Mesendoderm (in vitro differentiated cells): ENCODE results near the gene DISP1. TPM values are rescaled to one million over a fixed set of nuclear protein-coding genes. Genes with fewer than 3 reads are reported as not detected.

ENCODE experiments used
- DNase-seq: peaks from one replicate; pipeline ENCODE4 v3.0.0; 2013
- H2AK5ac ChIP-seq: 2 replicates; pipeline ENCODE4 v1.6.1; 2013; ENCODE audit warnings: low read length, inconsistent platforms
- H2BK120ac ChIP-seq: 2 replicates; pipeline ENCODE4 v1.6.1; 2013; ENCODE audit warnings: low read depth, mild to moderate bottlenecking, low read length, moderate library complexity, mixed read lengths
- H2BK15ac ChIP-seq: replicated peaks from 2 replicates; pipeline ENCODE4 v1.6.1; 2013; ENCODE audit warnings: low read depth, mild to moderate bottlenecking, moderate library complexity
- H2BK5ac ChIP-seq: 2 replicates; pipeline ENCODE4 v1.6.1; 2013; ENCODE audit warnings: low read length, inconsistent platforms
- H3K18ac ChIP-seq: 2 replicates; pipeline ENCODE4 v1.6.1; 2013; ENCODE audit warnings: mild to moderate bottlenecking, low read length, mixed read lengths
- H3K23ac ChIP-seq: one replicate; pipeline ENCODE4 v1.6.1; 2013; ENCODE audit warnings: low read length
- H3K27ac ChIP-seq: 2 replicates; pipeline ENCODE4 v1.5.1; 2013; ENCODE audit warnings: low read depth, mild to moderate bottlenecking, inconsistent platforms, low read length, moderate library complexity
- H3K27me3 ChIP-seq: 2 replicates; pipeline ENCODE4 v1.6.1; 2013; ENCODE audit warnings: low read length, control low read depth, mild to moderate bottlenecking, inconsistent platforms; ENCODE audit not compliant: insufficient read depth, poor library complexity
- H3K36me3 ChIP-seq: 2 replicates; pipeline ENCODE4 v1.6.1; 2013; ENCODE audit warnings: low read length, inconsistent platforms; ENCODE audit not compliant: control insufficient read depth, insufficient read depth
- H3K4ac ChIP-seq: one replicate; pipeline ENCODE4 v1.6.1; 2013; ENCODE audit warnings: low read depth, mild to moderate bottlenecking, low read length, moderate library complexity
- H3K4me1 ChIP-seq: 2 replicates; pipeline ENCODE4 v1.6.1; 2013; ENCODE audit warnings: low read depth, low read length, inconsistent platforms; ENCODE audit not compliant: control insufficient read depth
- H3K4me2 ChIP-seq: 2 replicates; pipeline ENCODE4 v1.6.1; 2013; ENCODE audit warnings: low read length
- H3K4me3 ChIP-seq: 2 replicates; pipeline ENCODE4 v1.5.1; 2013; ENCODE audit warnings: mild to moderate bottlenecking, low read length
- H3K56ac ChIP-seq: one replicate; pipeline ENCODE4 v1.6.1; 2013; ENCODE audit warnings: low read length
- H3K79me1 ChIP-seq: 2 replicates; pipeline ENCODE4 v1.6.1; 2013; ENCODE audit warnings: low read length, inconsistent platforms
- H3K79me2 ChIP-seq: 2 replicates; pipeline ENCODE4 v1.6.1; 2013; ENCODE audit warnings: mild to moderate bottlenecking, low read length; ENCODE audit not compliant: control insufficient read depth, insufficient read depth
- H3K9ac ChIP-seq: 2 replicates; pipeline ENCODE4 v1.6.1; 2013; ENCODE audit warnings: low read length, inconsistent platforms
- H4K5ac ChIP-seq: one replicate; pipeline ENCODE4 v1.6.1; 2013; ENCODE audit warnings: low read length
- H4K8ac ChIP-seq: one replicate; pipeline ENCODE4 v1.6.1; 2013; ENCODE audit warnings: low read depth, mild to moderate bottlenecking, control low read depth, low read length, moderate library complexity
- WGBS: extraction: QIAGEN DNeasy Blood & Tissue Kit; methylation state at CpG from one replicate; pipeline ENCODE4 v1.1.7; 2013; ENCODE audit warnings: low lambda C conversion rate, missing lambda C conversion rate; ENCODE audit not compliant: insufficient coverage; ENCODE audit errors: extremely low coverage; 5-methylcytosine and 5-hydroxymethylcytosine counted together
- polyA plus RNA-seq, 2 experiments: library from polyadenylated mRNA; stranded (reverse); fragments of 200-250 nt; gene quantifications; one replicate each; pipeline ENCODE4 v1.2.3, GENCODE V29; 2013

DISP1 gene
- polyA plus RNA-seq (2013, experiment 1 of 2) = 2.2 TPM
- polyA plus RNA-seq (2013, experiment 2 of 2) = 2.3 TPM

DNA sequence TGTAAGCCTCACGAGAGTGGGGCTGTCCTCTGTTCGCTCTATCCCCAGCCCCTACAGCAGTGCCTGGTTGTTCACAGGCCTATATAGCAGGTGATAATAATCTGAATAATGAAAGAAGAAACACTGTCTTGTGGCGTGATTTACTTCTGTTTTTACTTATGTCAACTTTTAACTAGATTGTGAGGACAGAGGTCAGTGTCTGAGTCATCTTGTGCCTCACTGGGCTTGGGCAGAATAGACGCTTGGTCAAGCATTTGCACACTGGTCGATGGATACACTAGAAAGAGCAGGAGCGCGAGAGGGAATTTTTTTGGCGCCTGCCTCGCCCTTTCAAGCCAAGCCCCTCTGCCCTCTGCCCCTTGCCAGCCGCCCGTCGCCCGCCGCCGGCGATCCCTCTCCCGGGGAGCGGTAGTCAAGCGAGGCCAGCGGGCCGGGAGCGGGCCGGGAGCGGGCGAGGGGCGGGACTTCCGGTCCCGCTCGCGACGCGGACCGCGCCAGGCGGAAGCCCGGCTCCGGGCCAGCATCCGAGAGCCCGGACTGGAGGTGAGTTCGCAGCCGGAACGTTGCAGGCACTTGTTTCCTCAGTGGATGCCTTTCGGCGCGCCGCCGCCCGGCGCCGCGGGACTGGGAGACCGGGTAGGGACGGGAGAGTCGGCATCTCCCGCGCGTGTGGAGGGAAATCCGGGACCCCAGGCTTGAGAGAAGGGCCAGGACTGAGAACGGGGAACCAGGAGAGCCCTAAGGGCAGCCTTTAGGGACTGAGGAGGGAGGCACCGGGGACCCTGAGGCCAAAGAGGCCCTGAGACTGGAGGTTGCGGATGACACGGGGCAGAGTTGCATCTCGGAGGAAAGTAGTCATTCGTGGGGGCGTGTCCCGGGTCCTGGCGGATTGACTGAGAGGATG lies at the start of gene DISP1:
TSS of gene DISP1 (plus strand) at position 504 of the 904 bp plus-strand sequence. CDS start 127,785 bp downstream, outside the sequence.
- peak within 1 kb of the TSS; percentile 71 for H3K18ac ChIP-seq
- no peaks in the 10 kb centered on the region for H3K36me3 ChIP-seq
- no peak within 1 kb of the TSS for H2BK15ac ChIP-seq
- peak within 1 kb of the TSS; percentile 5 for H3K4ac ChIP-seq
- H4K5ac ChIP-seq = no peak within 1 kb of the TSS
- peak; percentile 86 for DNase-seq
- H2AK5ac ChIP-seq = no peak within 1 kb of the TSS
- peak within 1 kb of the TSS; percentile 81 for H3K27ac ChIP-seq
- H3K79me1 ChIP-seq = peaks cover 2% of the 10 kb centered on the region
- H4K8ac ChIP-seq = no peak within 1 kb of the TSS
- peak within 1 kb of the TSS; percentile 80 for H3K9ac ChIP-seq
- no peaks in the 10 kb centered on the region for H3K27me3 ChIP-seq
- peak within 1 kb of the TSS; percentile 56 for H3K4me2 ChIP-seq
- H2BK120ac ChIP-seq = no peak within 1 kb of the TSS
- no peaks in the 10 kb centered on the region for H3K4me1 ChIP-seq
- peak within 1 kb of the TSS; percentile 80 for H3K56ac ChIP-seq
- no peak within 1 kb of the TSS for H3K23ac ChIP-seq
- peaks cover 4% of the 10 kb centered on the region for H3K79me2 ChIP-seq
- H2BK5ac ChIP-seq = no peak within 1 kb of the TSS
- no CpG with 5 or more reads among the region's 67 CpGs for WGBS
- H3K4me3 ChIP-seq = peak within 1 kb of the TSS; percentile 52

GRCh38 chr1:222767152-222767571 lies 47.7 kb upstream of the DISP1 start:
- Histone ChIP-seq H4K5ac (no peak overlapping the region), H3K36me3 (no peaks in the 10 kb centered on the region), H3K4me2 (no peak overlapping the region), H3K27me3 (no peaks in the 10 kb centered on the region), H3K27ac (no peak overlapping the region), H3K4ac (no peak overlapping the region), H3K23ac (no peak overlapping the region), H3K4me1 (no peaks in the 10 kb centered on the region), H2AK5ac (no peak overlapping the region), H3K56ac (no peak overlapping the region), H4K8ac (no peak overlapping the region), H2BK5ac (no peak overlapping the region), H3K79me1 (no peaks in the 10 kb centered on the region), H3K4me3 (no peak overlapping the region), H3K18ac (no peak overlapping the region), H3K79me2 (no peaks in the 10 kb centered on the region), H3K9ac (no peak overlapping the region), H2BK15ac (no peak overlapping the region), H2BK120ac (no peak overlapping the region)
- no peak for DNase-seq
- WGBS = no CpG with 5 or more reads among the region's 5 CpGs

- Histone ChIP-seq H4K5ac (no peak overlapping the region), H3K27ac (no peak overlapping the region), H3K18ac (no peak overlapping the region), H3K4me3 (no peak overlapping the region), H2BK120ac (no peak overlapping the region), H4K8ac (no peak overlapping the region), H3K4me1 (no peaks in the 10 kb centered on the region), H3K79me2 (no peaks in the 10 kb centered on the region), H3K4me2 (no peak overlapping the region), H2BK15ac (no peak overlapping the region), H3K23ac (no peak overlapping the region), H3K79me1 (no peaks in the 10 kb centered on the region), H2BK5ac (no peak overlapping the region), H3K4ac (no peak overlapping the region), H3K27me3 (no peaks in the 10 kb centered on the region), H3K9ac (no peak overlapping the region), H3K56ac (no peak overlapping the region), H3K36me3 (no peaks in the 10 kb centered on the region), H2AK5ac (no peak overlapping the region)
- no peak for DNase-seq
These were observed 46.2 kb upstream of the DISP1 start for GRCh38 chr1:222768592-222768991.

- Histone ChIP-seq H2AK5ac (no peak overlapping the region), H3K4me3 (peak overlapping the region; percentile 3), H4K5ac (no peak overlapping the region), H3K79me2 (no peaks in the 10 kb centered on the region), H3K27me3 (no peaks in the 10 kb centered on the region), H3K56ac (no peak overlapping the region), H3K9ac (no peak overlapping the region), H3K23ac (no peak overlapping the region), H3K4ac (no peak overlapping the region), H3K36me3 (no peaks in the 10 kb centered on the region), H3K79me1 (no peaks in the 10 kb centered on the region), H3K4me2 (no peak overlapping the region), H2BK15ac (no peak overlapping the region), H2BK120ac (no peak overlapping the region), H2BK5ac (no peak overlapping the region), H3K18ac (no peak overlapping the region), H4K8ac (no peak overlapping the region), H3K4me1 (no peaks in the 10 kb centered on the region), H3K27ac (no peak overlapping the region)
- no CpG with 5 or more reads among the region's 1 CpG for WGBS
- DNase-seq = peak; percentile 24
These were observed 45.7 kb upstream of the DISP1 start for GRCh38 chr1:222769181-222769580.

DNA sequence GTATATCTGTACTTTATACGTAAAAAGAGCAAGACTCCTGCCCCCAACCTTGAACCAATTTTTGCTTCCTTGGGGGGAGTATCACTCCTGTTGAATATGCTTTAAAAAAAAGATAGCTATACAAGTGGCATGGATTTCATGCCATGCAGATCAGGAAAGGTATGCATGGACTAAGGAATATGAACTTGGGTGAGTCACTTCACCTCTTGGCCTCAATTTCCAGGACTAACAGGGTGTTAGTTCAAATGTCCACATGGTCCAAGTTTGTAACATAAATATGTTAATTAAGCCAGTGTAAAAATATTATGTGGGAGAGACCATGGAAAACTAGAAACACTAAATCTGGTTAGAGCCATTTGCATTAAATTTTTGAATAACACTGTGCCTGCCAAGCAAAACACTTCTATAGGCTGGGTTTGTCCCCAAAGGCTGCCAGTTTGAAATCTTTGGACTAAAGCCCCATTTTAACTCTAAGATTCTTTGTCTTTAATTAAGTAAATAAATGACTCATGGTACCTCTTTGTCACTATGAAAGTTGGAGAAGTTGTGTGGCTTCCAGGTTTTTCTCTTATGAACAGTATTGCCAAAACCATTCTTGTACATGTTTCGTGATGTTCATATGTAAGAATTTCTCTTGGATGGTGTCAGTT lies 44.7 kb upstream of the DISP1 start:
- Histone ChIP-seq H3K27ac (no peak overlapping the region), H3K9ac (no peak overlapping the region), H2BK120ac (no peak overlapping the region), H2BK15ac (no peak overlapping the region), H3K18ac (no peak overlapping the region), H3K4me2 (no peak overlapping the region), H3K4me1 (no peaks in the 10 kb centered on the region), H3K4ac (no peak overlapping the region), H4K5ac (no peak overlapping the region), H2BK5ac (no peak overlapping the region), H3K56ac (no peak overlapping the region), H3K79me2 (no peaks in the 10 kb centered on the region), H3K4me3 (no peak overlapping the region), H2AK5ac (no peak overlapping the region), H3K23ac (no peak overlapping the region), H3K79me1 (no peaks in the 10 kb centered on the region), H3K36me3 (no peaks in the 10 kb centered on the region), H4K8ac (no peak overlapping the region), H3K27me3 (no peaks in the 10 kb centered on the region)
- no CpG with 5 or more reads among the region's 2 CpGs for WGBS
- no peak for DNase-seq
